HL-60 (cell line): ENCODE data around the gene CASP5.

ENCODE experiments used
- DNase-seq, 2 experiments: peaks; one replicate each; pipeline ENCODE4 v3.0.0-alpha.2; 2010 to 2020; ENCODE audit warnings: low read depth in 1 of 2, low spot score in 1 of 2
- H3K27ac ChIP-seq: fragments of 250-450 bp; sonication (Bioruptor Pico); replicated peaks from 2 replicates; pipeline ENCODE4 v1.5.1; 2020; ENCODE audit warnings: mild to moderate bottlenecking, moderate library complexity
- H3K27me3 ChIP-seq: fragments of 250-450 bp; sonication (Bioruptor Pico); 2 replicates; pipeline ENCODE4 v1.5.1; 2021; ENCODE audit warnings: mild to moderate bottlenecking, moderate library complexity; ENCODE audit not compliant: insufficient read depth, poor library complexity, severe bottlenecking
- H3K4me3 ChIP-seq: replicated peaks from 2 replicates; pipeline ENCODE4 v1.5.1; 2011; ENCODE audit warnings: mild to moderate bottlenecking, control low read depth, low read length; ENCODE audit not compliant: insufficient read depth
- CTCF ChIP-seq: IDR thresholded peaks from one replicate; pipeline ENCODE4 v1.5.1; 2011; ENCODE audit warnings: low read length, control low read depth, inconsistent platforms; ENCODE audit not compliant: insufficient read depth
- GABPA ChIP-seq: IDR thresholded peaks from 2 replicates; pipeline ENCODE4 v1.6.1; 2012; ENCODE audit warnings: low read depth
- POLR2AphosphoS5 ChIP-seq: IDR thresholded peaks from 2 replicates; pipeline ENCODE4 v1.6.1; 2012; ENCODE audit warnings: low read depth
- REST ChIP-seq: IDR thresholded peaks from 2 replicates; pipeline ENCODE4 v1.6.1; 2012; ENCODE audit warnings: low read depth; ENCODE audit not compliant: insufficient replicate concordance
- SPI1 ChIP-seq: IDR thresholded peaks from 2 replicates; pipeline ENCODE4 v1.6.1; 2012; ENCODE audit warnings: low read depth, mild to moderate bottlenecking, borderline replicate concordance

Gene CASP5

GRCh38 chr11:105007463-105007862, 15.5 kb downstream of the CASP5 start:
- no peak for TF ChIP-seq POLR2AphosphoS5
- no peak for TF ChIP-seq CTCF
- no peak for TF ChIP-seq GABPA
- TF ChIP-seq REST = no peak
- no peak for TF ChIP-seq SPI1
- no peak overlapping the region for H3K27ac ChIP-seq
- no peak for DNase-seq
- H3K4me3 ChIP-seq = no peak overlapping the region
- no peaks in the 10 kb centered on the region for H3K27me3 ChIP-seq

- Histone ChIP-seq H3K4me3 (no peak overlapping the region), H3K27me3 (no peaks in the 10 kb centered on the region), H3K27ac (no peak overlapping the region)
- TF ChIP-seq REST (no peak), SPI1 (no peak), POLR2AphosphoS5 (no peak), GABPA (no peak), CTCF (no peak)
- no peak for DNase-seq
These were observed 17.5 kb downstream of the CASP5 start for GRCh38 chr11:105005451-105005845.

- Histone ChIP-seq H3K27ac (no peak overlapping the region), H3K4me3 (no peak overlapping the region), H3K27me3 (no peaks in the 10 kb centered on the region)
- no peak for DNase-seq
- TF ChIP-seq SPI1 (no peak), POLR2AphosphoS5 (no peak), CTCF (no peak), GABPA (no peak), REST (no peak)
These were observed 18.9 kb downstream of the CASP5 start for GRCh38 chr11:105004021-105004420.
